ENCODE measurements around the gene HOMER1. TPM values are rescaled to one million over a fixed set of nuclear protein-coding genes. Genes with fewer than 3 reads are reported as not detected.

HOMER1 gene
- total RNA-seq, 1 donor from 2014 or later = 15.8 TPM

DNA sequence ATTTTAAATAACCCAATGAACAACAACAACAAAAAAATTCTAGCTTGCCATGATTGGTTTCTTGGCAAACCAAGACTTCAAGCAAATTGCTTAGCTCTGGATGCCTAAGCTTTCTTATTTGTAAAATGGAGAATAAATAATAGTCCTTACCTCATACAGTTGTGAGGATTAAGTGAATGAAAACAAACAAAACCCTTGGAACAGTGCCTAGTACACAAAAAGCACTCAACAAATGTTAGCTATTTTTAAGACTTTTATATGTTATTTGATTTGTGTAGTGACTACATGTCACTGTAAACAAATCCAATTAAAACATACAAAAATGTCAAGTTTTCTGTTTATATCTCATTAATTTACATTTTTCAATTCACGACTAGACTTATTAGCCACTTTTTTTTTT, 13.5 kb upstream of the HOMER1 start:
- no peak overlapping the region for H3K4me3 Mint-ChIP-seq (ENCODE audit: unreplicated experiment)
- no peak overlapping the region for H3K27ac Mint-ChIP-seq (ENCODE audit: unreplicated experiment)
- no peak for DNase-seq (ENCODE audit: low spot score)
- H3K27me3 Mint-ChIP-seq (ENCODE audit: low read depth) = peaks cover 2% of the 10 kb centered on the region
- peaks cover 3% of the 10 kb centered on the region for H3K4me1 Mint-ChIP-seq (ENCODE audit: low read depth)
- H3K36me3 Mint-ChIP-seq (ENCODE audit: low read depth) = peaks cover 3% of the 10 kb centered on the region
- TF ChIP-seq, protein P1, sequence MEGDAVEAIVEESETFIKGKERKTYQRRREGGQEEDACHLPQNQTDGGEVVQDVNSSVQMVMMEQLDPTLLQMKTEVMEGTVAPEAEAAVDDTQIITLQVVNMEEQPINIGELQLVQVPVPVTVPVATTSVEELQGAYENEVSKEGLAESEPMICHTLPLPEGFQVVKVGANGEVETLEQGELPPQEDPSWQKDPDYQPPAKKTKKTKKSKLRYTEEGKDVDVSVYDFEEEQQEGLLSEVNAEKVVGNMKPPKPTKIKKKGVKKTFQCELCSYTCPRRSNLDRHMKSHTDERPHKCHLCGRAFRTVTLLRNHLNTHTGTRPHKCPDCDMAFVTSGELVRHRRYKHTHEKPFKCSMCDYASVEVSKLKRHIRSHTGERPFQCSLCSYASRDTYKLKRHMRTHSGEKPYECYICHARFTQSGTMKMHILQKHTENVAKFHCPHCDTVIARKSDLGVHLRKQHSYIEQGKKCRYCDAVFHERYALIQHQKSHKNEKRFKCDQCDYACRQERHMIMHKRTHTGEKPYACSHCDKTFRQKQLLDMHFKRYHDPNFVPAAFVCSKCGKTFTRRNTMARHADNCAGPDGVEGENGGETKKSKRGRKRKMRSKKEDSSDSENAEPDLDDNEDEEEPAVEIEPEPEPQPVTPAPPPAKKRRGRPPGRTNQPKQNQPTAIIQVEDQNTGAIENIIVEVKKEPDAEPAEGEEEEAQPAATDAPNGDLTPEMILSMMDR (IDR thresholded peaks at IDR 0.05) = no peak
- H3K9me3 Mint-ChIP-seq (ENCODE audit: low read depth) = peaks cover 5% of the 10 kb centered on the region

DNA sequence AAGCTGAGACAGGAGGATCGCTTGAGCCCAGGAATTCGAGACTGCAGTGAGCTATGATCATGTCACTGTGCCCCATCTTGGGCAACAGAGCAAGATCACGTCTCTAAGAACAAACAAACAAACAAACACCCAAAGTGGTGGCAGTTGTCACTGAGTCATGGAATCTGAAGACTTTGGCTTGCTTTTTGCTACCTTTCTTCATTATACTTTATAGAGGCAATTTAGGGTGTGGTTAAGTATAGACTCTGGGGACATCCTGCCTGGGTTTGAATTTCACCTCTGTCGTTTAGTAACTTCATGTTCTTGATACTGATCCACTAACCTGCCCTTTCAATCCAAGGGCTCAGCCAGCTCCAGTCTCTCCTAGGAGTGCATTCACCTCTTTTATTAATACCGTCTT, 13.0 kb upstream of the HOMER1 start:
- TF ChIP-seq, protein P1 (IDR thresholded peaks at IDR 0.05) = no peak
- no peak overlapping the region for H3K4me3 Mint-ChIP-seq (ENCODE audit: unreplicated experiment)
- no peak overlapping the region for H3K27ac Mint-ChIP-seq (ENCODE audit: unreplicated experiment)
- H3K27me3 Mint-ChIP-seq (ENCODE audit: low read depth) = peaks cover 2% of the 10 kb centered on the region
- peaks cover 3% of the 10 kb centered on the region for H3K36me3 Mint-ChIP-seq (ENCODE audit: low read depth)
- peaks cover 5% of the 10 kb centered on the region for H3K9me3 Mint-ChIP-seq (ENCODE audit: low read depth)
- DNase-seq (ENCODE audit: low spot score) = no peak
- H3K4me1 Mint-ChIP-seq (ENCODE audit: low read depth) = peaks cover 3% of the 10 kb centered on the region

DNA sequence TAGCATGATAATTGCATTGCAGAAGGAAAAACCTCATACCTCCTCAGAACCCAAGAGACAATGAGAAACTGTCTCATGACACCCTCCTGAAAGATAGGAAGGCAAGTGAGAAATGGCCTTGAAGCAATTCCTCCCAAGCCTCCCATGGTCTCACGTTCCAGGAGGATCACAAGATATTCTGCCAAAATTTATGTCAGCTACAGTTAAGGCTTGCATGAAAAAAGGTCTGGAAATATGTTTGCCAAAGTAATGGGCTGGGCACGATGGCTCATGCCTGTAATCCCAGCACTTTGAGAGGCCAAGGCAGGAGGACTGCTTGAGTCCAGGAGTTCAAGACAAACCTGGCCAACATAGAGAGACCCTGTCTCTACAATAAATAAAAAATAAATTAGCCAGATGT, 12.6 kb upstream of the HOMER1 start:
- DNase-seq (ENCODE audit: low spot score) = no peak
- H3K27me3 Mint-ChIP-seq (ENCODE audit: low read depth) = peaks cover under 1% of the 10 kb centered on the region
- H3K4me1 Mint-ChIP-seq (ENCODE audit: low read depth) = peaks cover 3% of the 10 kb centered on the region
- H3K4me3 Mint-ChIP-seq (ENCODE audit: unreplicated experiment) = no peak overlapping the region
- TF ChIP-seq, protein P1 (IDR thresholded peaks at IDR 0.05) = no peak
- H3K9me3 Mint-ChIP-seq (ENCODE audit: low read depth) = peaks cover 5% of the 10 kb centered on the region
- H3K36me3 Mint-ChIP-seq (ENCODE audit: low read depth) = peaks cover 3% of the 10 kb centered on the region
- H3K27ac Mint-ChIP-seq (ENCODE audit: unreplicated experiment) = no peak overlapping the region

DNA sequence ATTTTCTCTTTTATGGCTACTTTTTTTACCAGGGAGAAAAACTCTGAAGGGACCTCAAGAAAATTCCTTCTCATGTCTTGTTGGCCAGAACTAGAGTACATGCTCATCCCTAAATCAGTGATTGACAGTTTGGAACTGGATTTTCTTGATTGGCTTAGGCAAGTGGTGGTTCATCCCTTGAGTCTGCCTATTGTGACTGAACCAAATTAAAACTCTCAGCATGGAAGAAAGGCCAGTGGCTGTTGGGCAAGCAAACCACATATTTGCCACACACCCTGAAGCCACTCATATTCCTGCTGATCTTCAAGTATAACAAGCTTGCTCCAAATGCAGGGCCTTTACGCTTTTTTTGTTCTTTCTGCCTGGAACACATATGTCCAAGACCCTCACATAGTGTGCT, 7.2 kb upstream of the HOMER1 start:
- no peaks in the 10 kb centered on the region for H3K27me3 Mint-ChIP-seq (ENCODE audit: low read depth)
- H3K4me3 Mint-ChIP-seq (ENCODE audit: unreplicated experiment) = no peak overlapping the region
- no peak overlapping the region for H3K27ac Mint-ChIP-seq (ENCODE audit: unreplicated experiment)
- no peak for DNase-seq (ENCODE audit: low spot score)
- TF ChIP-seq, protein P1 (IDR thresholded peaks at IDR 0.05) = no peak
- H3K9me3 Mint-ChIP-seq (ENCODE audit: low read depth) = peaks cover 5% of the 10 kb centered on the region
- peaks cover 3% of the 10 kb centered on the region for H3K36me3 Mint-ChIP-seq (ENCODE audit: low read depth)
- peaks cover 5% of the 10 kb centered on the region for H3K4me1 Mint-ChIP-seq (ENCODE audit: low read depth)

DNA sequence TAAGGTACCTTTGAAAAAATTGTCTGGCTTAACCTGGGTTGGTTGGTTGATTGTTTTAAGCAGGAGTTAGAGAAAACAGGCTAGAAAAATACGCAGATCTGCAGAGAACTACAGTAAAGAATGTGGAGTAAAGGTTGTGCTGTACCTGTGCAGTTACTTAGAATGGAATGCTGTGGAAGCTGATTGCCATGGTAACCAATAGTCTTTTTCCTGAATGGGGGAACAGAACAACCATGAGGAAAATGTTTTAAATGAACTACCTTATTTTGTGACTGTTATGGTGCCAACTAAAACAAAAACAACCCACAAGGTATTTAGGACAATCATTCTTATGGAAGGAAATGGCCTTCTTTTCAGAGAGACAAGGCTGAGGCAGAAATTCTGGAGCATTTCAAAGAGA, 4.8 kb upstream of the HOMER1 start:
- H3K9me3 Mint-ChIP-seq (ENCODE audit: low read depth) = no peaks in the 10 kb centered on the region
- DNase-seq (ENCODE audit: low spot score) = no peak
- H3K27me3 Mint-ChIP-seq (ENCODE audit: low read depth) = no peaks in the 10 kb centered on the region
- peaks cover 10% of the 10 kb centered on the region for H3K4me1 Mint-ChIP-seq (ENCODE audit: low read depth)
- H3K36me3 Mint-ChIP-seq (ENCODE audit: low read depth) = no peaks in the 10 kb centered on the region
- TF ChIP-seq, protein P1 (IDR thresholded peaks at IDR 0.05) = no peak
- no peak overlapping the region for H3K4me3 Mint-ChIP-seq (ENCODE audit: unreplicated experiment)
- no peak overlapping the region for H3K27ac Mint-ChIP-seq (ENCODE audit: unreplicated experiment)
